Measurements from ENCODE around the gene PJA2. TPM values are rescaled to one million over a fixed set of nuclear protein-coding genes. Genes with fewer than 3 reads are reported as not detected.

PJA2 gene
- total RNA-seq, 2 donors from 2014 or later: 94.8 to 119 TPM

GRCh38 chr5:109452661-109453060, 42.9 kb upstream of the PJA2 start:
- no peaks in the 10 kb centered on the region for H3K4me1 ChIP-seq (replicated peaks)
- DNase-seq (ENCODE audit: low spot score): no peak
- intact Hi-C loops (cut with DNase I): no loop called here
- no peak overlapping the region for H3K27ac ChIP-seq
- no peaks in the 10 kb centered on the region for H3K9me3 ChIP-seq
- no peaks in the 10 kb centered on the region for H3K27me3 ChIP-seq (replicated peaks; ENCODE audit: insufficient read depth)
- H3K36me3 ChIP-seq: no peaks in the 10 kb centered on the region
- TF ChIP-seq POLR2A (IDR thresholded peaks at IDR 0.05) (no peak), POLR2AphosphoS5 (IDR thresholded peaks at IDR 0.05) (no peak), CTCF (IDR thresholded peaks at IDR 0.05) (no peak)
- WGBS: 86% methylated on average over 1 of the region's 1 CpG
- no peak overlapping the region for H3K4me3 ChIP-seq

DNA sequence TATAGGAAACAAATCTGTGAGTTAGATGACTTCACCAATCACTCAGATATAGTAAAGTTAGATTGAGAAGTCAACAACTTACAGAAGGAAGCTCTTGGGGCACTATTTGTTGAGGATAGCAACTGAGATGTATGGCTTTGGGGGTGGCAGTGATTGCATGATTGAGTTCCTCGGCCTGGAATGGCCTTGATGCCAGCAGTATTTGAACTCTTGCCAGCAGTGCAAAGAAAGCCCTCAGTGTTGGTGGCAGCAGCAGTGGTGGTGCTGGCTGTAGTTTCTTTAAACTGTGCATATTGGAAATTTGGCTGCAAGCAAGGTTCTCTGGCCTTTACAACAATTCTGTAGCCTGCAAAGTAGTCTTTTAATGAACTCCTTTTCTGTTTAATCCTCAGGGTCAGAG, 41.4 kb upstream of the PJA2 start:
- no peaks in the 10 kb centered on the region for H3K36me3 ChIP-seq
- TF ChIP-seq POLR2AphosphoS5 (IDR thresholded peaks at IDR 0.05): no peak
- TF ChIP-seq POLR2A (IDR thresholded peaks at IDR 0.05): no peak
- TF ChIP-seq CTCF (IDR thresholded peaks at IDR 0.05): no peak
- 29% methylated on average over 1 of the region's 1 CpG for WGBS
- no peak for DNase-seq (ENCODE audit: low spot score)
- H3K4me3 ChIP-seq: no peak overlapping the region
- no peaks in the 10 kb centered on the region for H3K27me3 ChIP-seq (replicated peaks; ENCODE audit: insufficient read depth)
- H3K4me1 ChIP-seq (replicated peaks): no peaks in the 10 kb centered on the region
- intact Hi-C loops (cut with DNase I): no loop called here
- H3K27ac ChIP-seq: no peak overlapping the region
- no peaks in the 10 kb centered on the region for H3K9me3 ChIP-seq

GRCh38 chr5:109450129-109450877, 40.5 kb upstream of the PJA2 start:
- H3K4me1 ChIP-seq (replicated peaks): no peaks in the 10 kb centered on the region
- no peaks in the 10 kb centered on the region for H3K36me3 ChIP-seq
- H3K27me3 ChIP-seq (replicated peaks; ENCODE audit: insufficient read depth): no peaks in the 10 kb centered on the region
- WGBS: 72% methylated on average over 12 of the region's 12 CpGs
- no peaks in the 10 kb centered on the region for H3K9me3 ChIP-seq
- intact Hi-C loops (cut with DNase I): no loop called here
- H3K4me3 ChIP-seq: no peak overlapping the region
- no peak for TF ChIP-seq POLR2AphosphoS5 (IDR thresholded peaks at IDR 0.05)
- TF ChIP-seq POLR2A (IDR thresholded peaks at IDR 0.05): no peak
- no peak for TF ChIP-seq CTCF (IDR thresholded peaks at IDR 0.05)
- DNase-seq (ENCODE audit: low spot score): no peak
- H3K27ac ChIP-seq: no peak overlapping the region

DNA sequence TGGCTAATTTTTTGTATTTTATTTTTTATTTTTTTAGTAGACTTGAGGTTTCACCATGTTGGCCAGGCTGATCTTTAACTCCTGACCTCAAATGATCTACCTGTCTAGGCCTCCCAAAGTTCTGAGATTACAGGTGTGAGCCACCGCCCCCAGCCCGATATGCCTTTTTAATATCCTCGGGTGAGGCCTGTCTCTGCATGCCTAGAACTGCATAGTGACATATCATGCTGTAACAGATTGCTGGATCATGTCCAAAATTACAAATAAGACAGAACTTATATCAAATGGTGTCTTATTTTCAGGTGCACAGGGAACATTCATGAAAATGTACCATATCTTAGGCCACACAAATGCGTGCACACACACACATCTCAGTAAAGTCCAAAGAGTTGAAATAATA, 39.1 kb upstream of the PJA2 start:
- intact Hi-C loops (cut with DNase I): no loop called here
- Histone ChIP-seq H3K36me3 (no peaks in the 10 kb centered on the region), H3K27ac (no peak overlapping the region), H3K4me1 (replicated peaks) (no peaks in the 10 kb centered on the region), H3K9me3 (no peaks in the 10 kb centered on the region), H3K27me3 (replicated peaks; ENCODE audit: insufficient read depth) (no peaks in the 10 kb centered on the region), H3K4me3 (no peak overlapping the region)
- no peak for TF ChIP-seq POLR2A (IDR thresholded peaks at IDR 0.05)
- TF ChIP-seq CTCF (IDR thresholded peaks at IDR 0.05): no peak
- TF ChIP-seq POLR2AphosphoS5 (IDR thresholded peaks at IDR 0.05): no peak
- WGBS: 70% methylated on average over 4 of the region's 4 CpGs
- no peak for DNase-seq (ENCODE audit: low spot score)

DNA sequence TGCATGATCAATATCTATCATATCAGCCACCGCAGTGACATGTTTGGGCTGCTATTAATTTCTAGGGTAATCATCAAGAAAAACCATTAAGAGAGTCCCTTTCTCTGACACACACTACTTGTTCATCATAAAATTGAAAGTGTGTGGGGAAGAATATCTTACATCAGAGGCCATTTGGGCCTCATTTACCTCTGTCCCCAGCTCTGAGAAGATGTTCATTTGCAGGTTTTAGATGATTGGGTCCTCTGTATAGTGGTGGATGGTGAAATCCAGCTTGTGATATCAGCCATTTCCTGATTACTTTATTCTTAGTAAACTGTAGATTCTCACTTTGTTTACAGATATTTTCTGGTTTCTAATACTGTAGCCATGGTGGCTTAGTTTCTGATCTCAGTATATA, 29.8 kb upstream of the PJA2 start:
- H3K4me3 ChIP-seq: no peak overlapping the region
- WGBS: 87% methylated on average over 1 of the region's 1 CpG
- H3K36me3 ChIP-seq: no peaks in the 10 kb centered on the region
- no peaks in the 10 kb centered on the region for H3K27me3 ChIP-seq (replicated peaks; ENCODE audit: insufficient read depth)
- DNase-seq (ENCODE audit: low spot score): no peak
- TF ChIP-seq CTCF (IDR thresholded peaks at IDR 0.05) (no peak), POLR2AphosphoS5 (IDR thresholded peaks at IDR 0.05) (no peak), POLR2A (IDR thresholded peaks at IDR 0.05) (no peak)
- no peaks in the 10 kb centered on the region for H3K9me3 ChIP-seq
- no peak overlapping the region for H3K27ac ChIP-seq
- intact Hi-C loops (cut with DNase I): loop anchor here (2.0 to 10.0 kb wide), 2 partner anchors 759 to 915 kb away; no protein-coding TSS in a partner anchor
- H3K4me1 ChIP-seq (replicated peaks): no peaks in the 10 kb centered on the region
